ENCODE results near the gene PHYH.
"Not testable (repeated sequence)": the region's sequence is repeated elsewhere in the genome, so short reads cannot be mapped to it uniquely, and the experiment has no call there.

The PHYH gene

GRCh38 chr10:13270877-13271551 is 28.9 kb downstream of the PHYH start:
- DNase-seq: no peak

DNA sequence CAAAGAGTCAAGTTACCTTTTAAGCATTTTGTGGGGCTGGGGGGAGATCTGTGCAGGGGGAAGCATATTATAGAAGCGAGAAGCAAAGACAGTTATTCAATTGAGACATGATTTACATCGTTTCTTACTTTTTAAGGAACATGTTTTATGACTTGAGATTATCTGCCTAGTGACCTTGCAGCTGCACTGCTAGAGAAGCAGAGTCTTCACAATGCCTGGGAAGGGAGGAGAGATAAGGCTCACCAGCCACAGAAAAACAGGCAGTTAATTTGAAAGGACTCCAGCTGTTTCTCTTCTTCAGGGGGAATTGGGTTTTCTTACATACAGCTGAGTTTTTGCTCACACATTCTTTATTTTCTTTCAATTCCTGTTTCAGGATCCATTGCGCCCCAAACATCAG is 31.0 kb downstream of the PHYH start:
- DNase-seq: no peak

DNA sequence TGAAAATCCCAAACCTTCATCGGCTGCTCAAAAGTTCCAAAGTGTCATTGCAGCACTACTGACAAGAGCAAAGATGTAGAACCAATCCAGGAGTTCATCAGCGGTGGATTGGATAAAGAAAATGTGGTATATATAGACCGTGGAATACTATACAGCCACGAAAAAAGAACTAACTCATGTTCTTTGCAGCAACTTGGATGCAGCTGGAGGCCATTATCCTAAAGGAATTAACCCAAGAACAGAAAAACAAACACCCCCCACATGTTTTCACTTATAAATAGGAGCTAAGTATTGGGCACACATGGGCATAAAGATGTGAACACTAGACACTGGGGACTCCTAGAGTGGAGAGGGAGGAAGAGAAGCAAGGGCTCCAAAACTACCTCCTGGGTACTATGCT is 31.6 kb downstream of the PHYH start:
- DNase-seq: no peak

DNA sequence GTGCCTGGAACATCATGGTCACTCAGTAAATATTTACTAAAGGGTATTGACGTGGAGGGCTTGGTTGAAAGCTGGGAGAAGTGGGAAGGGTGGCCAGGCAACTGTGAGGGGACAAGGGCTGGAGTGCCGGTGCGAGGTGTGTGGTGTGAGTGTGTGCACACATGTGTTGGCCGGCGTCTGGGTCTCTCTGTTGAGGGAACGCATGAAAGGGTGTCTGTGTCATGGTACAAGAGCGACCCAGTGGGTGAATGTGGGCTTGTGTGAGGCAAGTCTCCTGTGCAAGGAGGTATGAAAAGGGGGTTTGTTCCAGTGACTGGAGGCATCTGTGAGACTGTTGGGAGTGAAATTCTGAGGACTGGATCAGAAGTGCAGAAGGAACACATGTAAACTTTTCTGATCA is 36.3 kb downstream of the PHYH start:
- DNase-seq: no peak

- no peak for DNase-seq
Observed at GRCh38 chr10:13262433-13262832, 37.4 kb downstream of the PHYH start.

DNA sequence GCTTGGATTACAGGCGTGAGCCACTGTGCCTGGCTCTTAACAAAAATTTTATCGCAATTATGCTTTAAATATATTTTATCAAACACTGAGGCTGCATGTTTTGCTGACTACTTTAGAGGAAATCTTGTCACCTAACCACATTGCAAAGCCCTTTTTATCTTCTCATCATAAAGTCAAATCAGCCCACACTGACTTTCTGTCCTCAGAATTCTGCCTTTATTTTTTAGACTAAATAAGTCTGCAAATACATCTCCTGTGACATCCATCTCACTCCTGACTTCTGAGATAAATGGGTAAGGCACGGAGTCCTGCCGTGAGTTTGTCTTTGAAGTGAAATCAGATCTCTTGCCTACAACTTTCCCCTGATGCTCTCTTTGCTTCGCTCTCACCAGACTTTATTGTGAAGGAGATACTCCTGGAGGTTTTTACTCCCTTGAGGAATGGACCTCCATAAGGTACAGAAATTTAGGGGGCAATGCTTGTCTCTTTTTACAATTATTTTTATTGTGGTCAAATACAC is 42.2 kb downstream of the PHYH start:
- no peak for DNase-seq

GRCh38 chr10:13256627-13257026 is 43.2 kb downstream of the PHYH start:
- DNase-seq: no peak

DNA sequence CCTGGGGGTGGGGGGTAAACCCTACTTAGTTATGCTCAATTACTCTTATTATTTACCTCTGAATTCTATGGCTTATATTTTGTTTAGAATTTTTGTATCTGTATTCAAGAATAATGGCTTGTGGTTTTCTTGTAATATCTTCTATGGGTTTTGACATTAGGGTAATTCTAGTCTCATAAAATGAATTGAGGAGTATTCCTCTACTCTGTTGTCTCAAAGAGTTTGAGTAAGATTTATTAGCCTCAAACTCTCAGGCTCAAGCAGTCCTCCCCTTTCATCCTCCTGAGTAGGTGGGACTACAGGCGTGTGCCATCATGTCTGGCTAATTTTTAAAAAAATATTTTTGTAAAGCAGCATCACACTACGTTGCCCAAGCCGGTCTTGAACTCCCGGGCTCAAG is 46.1 kb downstream of the PHYH start:
- no peak for DNase-seq

DNA sequence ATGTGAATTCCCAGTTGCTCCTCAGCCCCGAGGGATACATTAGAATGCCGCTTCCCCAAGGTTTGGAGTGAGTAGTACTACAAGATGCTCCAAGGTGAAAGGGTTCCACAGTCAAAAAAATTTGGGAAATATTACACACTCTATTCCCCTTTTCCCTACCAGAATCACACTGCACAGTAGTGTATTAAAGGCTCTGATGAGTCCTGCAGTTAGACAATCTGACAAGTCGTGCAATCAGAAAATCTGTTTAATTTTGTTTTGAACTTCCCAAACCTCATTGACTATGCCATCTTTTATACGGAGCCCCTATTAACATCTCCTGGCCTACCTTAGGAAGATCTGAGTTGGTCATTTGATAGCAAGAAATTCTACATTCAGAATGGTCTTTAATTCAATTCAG is 52.1 kb downstream of the PHYH start:
- DNase-seq: no peak

GRCh38 chr10:13247246-13247645 is 52.6 kb downstream of the PHYH start:
- DNase-seq: no peak

- DNase-seq: not testable (repeated sequence)
Observed at GRCh38 chr10:13242260-13242659, 57.6 kb downstream of the PHYH start.

DNA sequence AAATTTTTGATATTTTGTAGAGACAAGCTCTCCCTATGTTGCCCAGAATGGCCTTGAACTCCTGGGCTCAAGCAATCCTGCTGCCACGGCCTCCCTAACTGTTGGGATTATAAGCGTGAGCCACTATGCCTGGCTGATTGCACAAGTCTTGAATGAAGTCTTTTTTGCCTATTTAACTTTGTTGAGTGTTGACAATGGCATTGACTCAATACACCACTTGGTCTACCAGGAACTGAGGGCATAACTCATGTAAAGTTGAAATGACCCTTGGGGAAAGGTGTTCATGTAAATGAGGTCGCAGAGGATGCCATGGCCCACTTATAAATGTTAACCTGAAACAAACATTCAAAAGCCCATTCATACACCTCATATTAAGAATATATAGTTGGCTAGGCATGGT is 58.3 kb downstream of the PHYH start:
- DNase-seq: no peak

- DNase-seq: no peak
Observed at GRCh38 chr10:13239923-13240322, 59.9 kb downstream of the PHYH start.

- DNase-seq: no peak
Observed at GRCh38 chr10:13238271-13239077, 61.4 kb downstream of the PHYH start.

GRCh38 chr10:13236638-13237037 is 63.2 kb downstream of the PHYH start:
- no peak for DNase-seq

DNA sequence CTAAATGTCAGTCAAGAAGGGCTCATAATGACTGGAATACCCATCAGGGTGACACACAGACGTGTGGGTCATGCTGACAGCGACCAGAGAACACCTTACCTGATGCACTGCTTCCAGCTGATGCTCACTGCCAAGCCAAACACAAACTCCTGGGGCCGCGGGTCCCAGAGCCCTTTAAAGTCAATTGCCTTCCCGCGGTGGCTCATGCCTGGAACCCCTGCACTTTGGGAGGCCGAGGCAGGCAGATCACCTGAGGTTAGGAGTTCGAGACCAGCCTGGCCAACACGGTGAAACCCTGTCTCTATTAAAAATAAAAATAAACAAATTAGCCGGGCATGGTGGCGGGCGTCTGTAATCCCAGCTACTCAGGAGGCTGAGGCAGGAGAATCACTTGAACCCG is 65.1 kb downstream of the PHYH start:
- DNase-seq: not testable (repeated sequence)

DNA sequence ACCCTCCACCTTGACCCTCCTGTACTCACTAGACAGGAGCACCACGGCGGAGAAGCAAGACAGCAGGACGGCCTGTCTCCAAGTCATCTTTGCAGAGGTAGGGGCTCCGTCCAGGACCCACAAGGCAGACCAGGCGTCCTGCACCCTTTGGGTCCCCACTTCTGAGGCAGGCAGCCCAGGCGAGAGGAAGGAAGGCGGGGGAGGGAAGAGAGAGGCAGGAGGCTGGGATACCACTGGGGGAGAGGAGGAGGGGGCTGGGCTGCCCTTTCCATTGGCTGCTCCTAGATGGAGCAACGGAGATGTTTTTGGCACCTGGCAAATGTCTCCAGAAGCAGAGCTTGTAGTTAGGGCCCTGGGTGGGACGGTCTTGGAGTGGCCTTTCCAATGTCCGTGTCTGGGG is 65.7 kb downstream of the PHYH start, which contains the start of gene UCMA:
Gene UCMA (minus strand): TSS at position 203 of the 400 bp plus-strand sequence. CDS start 116 bp downstream, at position 87.
- no peak for DNase-seq

DNA sequence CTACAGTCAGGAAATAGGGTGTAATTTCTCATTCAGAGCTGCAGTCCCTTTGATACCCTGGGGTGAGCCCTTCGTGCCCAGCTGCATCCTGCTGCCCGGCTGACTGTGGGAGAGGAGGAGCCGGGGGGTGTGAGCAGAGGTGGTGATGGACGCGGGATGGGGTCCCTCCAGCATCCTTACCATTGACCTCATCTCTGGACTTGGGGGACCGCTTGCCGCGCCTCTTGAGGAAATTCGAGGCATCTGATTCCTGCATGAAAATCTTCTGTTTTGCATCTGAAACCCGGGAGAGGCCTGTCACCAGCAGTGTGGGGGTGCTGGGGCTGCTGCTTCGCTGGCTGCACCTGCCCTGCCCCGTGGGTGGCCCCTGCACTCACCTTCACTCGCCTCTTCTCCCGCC is 66.5 kb downstream of the PHYH start:
- no peak for DNase-seq

- DNase-seq: no peak
Observed at GRCh38 chr10:13231808-13232207, 68.1 kb downstream of the PHYH start.

GRCh38 chr10:13231190-13231589 is 68.7 kb downstream of the PHYH start:
- no peak for DNase-seq

All from activated CD4-positive, alpha-beta T cell treated with anti-CD3 and anti-CD28 coated beads, Interleukin-2, amount 50 U/mL, for 48 hours (primary cell).